ENCODE measurements around the gene LYAR.

Gene LYAR

GRCh38 chr4:4226606-4227438 lies 63.1 kb downstream of the LYAR start, which contains the start of gene OTOP1:
TSS of gene OTOP1 (minus strand) at chr4:4226929. CDS start at chr4:4226864, 65 bp downstream.
- Histone ChIP-seq H3K27ac (ENCODE audit: low read depth, low read length, poor library complexity, severe bottlenecking) (no peak within 1 kb of the TSS), H2AFZ (ENCODE audit: low read length) (no peak within 1 kb of the TSS), H3K4me3 (ENCODE audit: low read depth, low read length, poor library complexity, severe bottlenecking) (no peak within 1 kb of the TSS), H3K4me2 (ENCODE audit: low read length) (no peak within 1 kb of the TSS), H3F3A (ENCODE audit: insufficient read depth, low read length) (no peaks in the 10 kb centered on the region), H3K36me3 (ENCODE audit: insufficient read depth, low read length) (no peaks in the 10 kb centered on the region), H3K9ac (ENCODE audit: low read length) (no peak within 1 kb of the TSS), H3K79me2 (ENCODE audit: insufficient read depth, low read length) (no peaks in the 10 kb centered on the region), H4K20me1 (ENCODE audit: insufficient read depth, low read length) (no peaks in the 10 kb centered on the region), H3K9me3 (ENCODE audit: low read length) (no peaks in the 10 kb centered on the region), H3K4me1 (ENCODE audit: insufficient read depth, low read length, severe bottlenecking) (no peaks in the 10 kb centered on the region), H3K27me3 (ENCODE audit: insufficient read depth, low read length) (no peaks in the 10 kb centered on the region), H3K9me2 (ENCODE audit: low read depth, low read length) (no peaks in the 10 kb centered on the region)
- no peak for TF ChIP-seq CTCF (IDR thresholded peaks at IDR 0.05; ENCODE audit: low read length)
- TF ChIP-seq EZH2 (IDR thresholded peaks at IDR 0.05; ENCODE audit: borderline replicate concordance, low read length), result no peak

DNA sequence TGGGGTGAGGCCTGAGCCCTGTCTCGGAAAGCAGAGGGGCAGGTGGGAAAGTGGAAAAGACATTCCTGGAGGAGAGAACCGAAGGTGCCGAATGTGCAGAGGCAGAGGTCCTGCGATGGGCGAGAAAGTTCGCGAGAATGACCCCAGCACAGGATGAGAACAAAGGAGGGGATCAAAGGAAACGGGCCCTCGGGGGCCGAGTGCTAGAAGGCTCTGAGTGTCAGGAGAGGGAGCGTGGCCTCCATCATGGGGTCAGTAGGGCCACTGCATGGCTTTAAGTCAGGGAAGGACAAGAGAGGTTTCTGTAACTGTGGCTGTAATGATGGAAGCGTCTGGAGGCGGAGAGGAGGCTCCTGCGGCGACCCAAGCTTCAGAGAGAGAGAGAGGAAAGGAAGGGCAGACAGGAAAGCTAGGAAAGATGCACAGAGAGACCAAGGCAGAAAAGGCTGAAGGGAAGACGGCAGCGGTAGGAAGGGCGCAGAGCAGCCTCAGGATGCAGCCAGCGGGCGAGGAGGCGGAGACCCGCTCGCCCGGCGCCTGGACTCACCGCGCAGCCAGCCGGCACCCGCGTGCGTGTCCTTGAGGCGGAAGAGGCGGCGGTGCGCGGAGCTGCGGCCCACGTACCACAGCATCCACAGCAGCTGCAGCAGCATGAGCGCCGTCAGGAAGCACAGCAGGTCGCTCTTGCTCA lies 63.9 kb downstream of the LYAR start:
- H3K9me2 ChIP-seq (ENCODE audit: low read depth, low read length), result no peaks in the 10 kb centered on the region
- H3K4me3 ChIP-seq (ENCODE audit: low read depth, low read length, poor library complexity, severe bottlenecking), result no peak overlapping the region
- H3K9ac ChIP-seq (ENCODE audit: low read length), result no peak overlapping the region
- no peaks in the 10 kb centered on the region for H3F3A ChIP-seq (ENCODE audit: insufficient read depth, low read length)
- H3K9me3 ChIP-seq (ENCODE audit: low read length), result no peaks in the 10 kb centered on the region
- H3K36me3 ChIP-seq (ENCODE audit: insufficient read depth, low read length), result no peaks in the 10 kb centered on the region
- H3K27ac ChIP-seq (ENCODE audit: low read depth, low read length, poor library complexity, severe bottlenecking), result no peak overlapping the region
- H2AFZ ChIP-seq (ENCODE audit: low read length), result no peak overlapping the region
- H4K20me1 ChIP-seq (ENCODE audit: insufficient read depth, low read length), result no peaks in the 10 kb centered on the region
- no peak for TF ChIP-seq EZH2 (IDR thresholded peaks at IDR 0.05; ENCODE audit: borderline replicate concordance, low read length)
- H3K79me2 ChIP-seq (ENCODE audit: insufficient read depth, low read length), result no peaks in the 10 kb centered on the region
- H3K4me1 ChIP-seq (ENCODE audit: insufficient read depth, low read length, severe bottlenecking), result no peaks in the 10 kb centered on the region
- H3K27me3 ChIP-seq (ENCODE audit: insufficient read depth, low read length), result no peaks in the 10 kb centered on the region
- H3K4me2 ChIP-seq (ENCODE audit: low read length), result no peak overlapping the region

Measured in OCI-LY1 (cell line).